DND-41 (cell line): Measurements from ENCODE around the gene C1QTNF1.
A peak's percentile ranks its signal among the peaks of the same experiment; 100 is the strongest.

ENCODE experiments used
- ATAC-seq: fragments of 200-7000 bp; cut with Tn5 transposase; 3 replicates; pipeline ENCODE4 v1.9.1; 2021; ENCODE audit warnings: low read depth; ENCODE audit not compliant: insufficient read depth
- DNase-seq: peaks from one replicate; pipeline ENCODE4 v3.0.0-alpha.2; 2020
- H2AFZ ChIP-seq: 2 replicates; pipeline ENCODE4 v1.6.0; 2012; ENCODE audit warnings: low read depth, low read length
- H3K27ac ChIP-seq: 2 replicates; pipeline ENCODE4 v1.5.1; 2012; ENCODE audit warnings: low read length, inconsistent platforms
- H3K27me3 ChIP-seq: fragments of 200-600 bp; sonication (generic); 2 replicates; pipeline ENCODE4 v1.6.0; 2012; ENCODE audit warnings: low read length, mild to moderate bottlenecking, inconsistent platforms; ENCODE audit not compliant: insufficient read depth, poor library complexity
- H3K36me3 ChIP-seq: 2 replicates; pipeline ENCODE4 v1.5.1; 2012; ENCODE audit warnings: low read length, inconsistent platforms; ENCODE audit not compliant: insufficient read depth
- H3K4me1 ChIP-seq: 2 replicates; pipeline ENCODE4 v1.5.1; 2012; ENCODE audit warnings: mild to moderate bottlenecking, low read length; ENCODE audit not compliant: insufficient read depth
- H3K4me2 ChIP-seq: 2 replicates; pipeline ENCODE4 v1.6.0; 2012; ENCODE audit warnings: mild to moderate bottlenecking, moderate library complexity, low read length, inconsistent platforms; ENCODE audit not compliant: insufficient read depth
- H3K4me3 ChIP-seq, 2 experiments: fragments of 200-600 bp in 1 of 2; shearing (Covaris generic) in 1 of 2; 2 replicates each; pipeline ENCODE4 v1.5.1; 2012 to 2016; ENCODE audit warnings: inconsistent platforms in 2 of 2, low read length in 2 of 2, mild to moderate bottlenecking in 2 of 2, low read depth in 1 of 2, moderate library complexity in 1 of 2
- H3K79me2 ChIP-seq: 2 replicates; pipeline ENCODE4 v1.6.0; 2012; ENCODE audit warnings: low read length, inconsistent platforms; ENCODE audit not compliant: insufficient read depth
- H3K9ac ChIP-seq: 2 replicates; pipeline ENCODE4 v1.6.0; 2012; ENCODE audit warnings: low read depth, mild to moderate bottlenecking, inconsistent platforms, low read length, moderate library complexity
- H3K9me3 ChIP-seq: 2 replicates; pipeline ENCODE4 v1.5.1; 2012; ENCODE audit warnings: low read length, moderate library complexity, mild to moderate bottlenecking, inconsistent platforms; ENCODE audit not compliant: insufficient read depth, severe bottlenecking
- H4K20me1 ChIP-seq: 2 replicates; pipeline ENCODE4 v1.6.0; 2012; ENCODE audit warnings: low read length; ENCODE audit not compliant: insufficient read depth
- EZH2 ChIP-seq: IDR thresholded peaks from 3 replicates; pipeline ENCODE4 v1.6.1; 2012; ENCODE audit warnings: borderline replicate concordance, low read depth, mild to moderate bottlenecking, moderate library complexity, low read length, inconsistent platforms; ENCODE audit not compliant: severe bottlenecking
- TF ChIP-seq, protein P1 (sequence below): IDR thresholded peaks from 2 replicates; pipeline ENCODE4 v1.5.1; 2012; ENCODE audit warnings: borderline replicate concordance, low read length, moderate library complexity, mild to moderate bottlenecking; ENCODE audit not compliant: poor library complexity, severe bottlenecking; ENCODE audit errors: extremely low read depth

C1QTNF1 gene

DNA sequence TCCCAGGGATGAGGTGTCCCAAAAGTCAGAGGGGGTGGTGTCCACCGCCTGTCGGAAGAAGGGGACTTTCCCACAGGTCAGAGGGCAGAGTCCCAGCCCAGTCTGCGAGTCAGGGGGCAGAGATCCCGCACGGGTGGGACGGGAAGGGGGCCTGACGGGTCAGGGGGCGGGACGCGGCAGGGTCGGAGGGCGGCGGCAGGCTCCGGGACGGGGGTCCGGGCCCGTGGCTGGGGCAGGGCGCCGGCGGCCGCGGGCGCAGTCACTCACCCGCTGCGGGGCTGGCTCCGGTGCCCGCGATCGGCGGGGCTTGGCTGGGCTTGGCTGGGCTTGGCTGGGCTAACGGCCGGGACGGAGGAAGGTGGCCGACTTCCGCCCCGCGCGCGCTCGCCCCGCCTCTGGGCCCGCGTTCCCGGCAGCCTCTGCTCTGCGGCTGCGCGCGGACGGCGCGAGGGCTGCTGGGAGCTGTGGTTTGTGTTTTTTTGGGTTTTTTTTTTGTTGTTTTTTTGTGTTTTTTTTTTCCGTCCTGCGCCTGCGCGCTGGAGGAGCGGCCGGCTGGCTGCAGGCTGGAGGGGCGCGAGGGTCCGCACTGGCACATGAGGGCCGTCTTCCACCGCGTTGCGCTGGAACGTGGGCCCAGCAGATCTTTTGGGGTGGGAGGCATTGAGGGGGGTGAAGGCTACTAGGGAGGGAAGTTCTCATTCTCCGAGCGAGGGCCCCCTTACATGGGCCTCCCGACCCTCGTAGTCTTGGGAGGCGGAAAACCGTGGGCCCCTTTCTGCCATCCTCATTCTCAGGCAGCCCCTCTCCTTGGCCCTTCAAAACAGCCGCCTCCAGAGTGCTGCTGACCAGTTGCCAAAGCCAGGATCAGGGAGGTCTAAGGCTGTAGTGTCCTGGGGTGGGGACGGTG lies 14.3 kb upstream of the C1QTNF1 start, which contains the start of gene CANT1:
CANT1 (minus strand) TSS at position 368 of the 907 bp plus-strand sequence. CDS start 12,142 bp downstream, outside the sequence.
- peak; percentile 86 for DNase-seq
- Histone ChIP-seq H3K4me3 (peak within 1 kb of the TSS; percentile 99 to 100), H3K27ac (peak within 1 kb of the TSS; percentile 95), H3K36me3 (peaks cover 19% of the 10 kb centered on the region), H3K27me3 (no peaks in the 10 kb centered on the region), H4K20me1 (peaks cover 40% of the 10 kb centered on the region), H3K79me2 (peaks cover 52% of the 10 kb centered on the region), H3K4me2 (peak within 1 kb of the TSS; percentile 90), H3K4me1 (peaks cover 47% of the 10 kb centered on the region), H2AFZ (peak within 1 kb of the TSS; percentile 96), H3K9me3 (peaks cover 10% of the 10 kb centered on the region), H3K9ac (peak within 1 kb of the TSS; percentile 97)
- peak; percentile 90 for ATAC-seq
- TF ChIP-seq EZH2 = no peak

DNA sequence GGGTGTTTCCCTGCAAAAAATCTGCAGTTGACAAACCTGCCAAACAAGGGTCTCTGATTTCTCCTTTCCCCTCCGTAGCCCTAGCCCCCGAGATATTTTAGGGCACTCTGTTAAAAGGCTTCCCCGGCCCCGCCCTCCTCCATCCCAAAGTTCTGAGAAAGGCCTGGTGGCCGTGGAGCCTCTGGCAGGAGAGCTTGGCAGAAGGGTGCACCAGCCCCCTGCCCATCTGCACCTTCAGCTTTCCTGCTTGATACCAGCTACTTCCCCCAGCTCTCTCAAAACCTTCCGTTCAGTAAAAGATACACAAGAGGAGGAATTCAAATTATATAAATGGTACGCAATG lies 13.7 kb upstream of the C1QTNF1 start:
- Histone ChIP-seq H3K4me2 (peak overlapping the region; percentile 90), H3K9me3 (peaks cover 16% of the 10 kb centered on the region), H3K27me3 (no peaks in the 10 kb centered on the region), H3K27ac (peak overlapping the region; percentile 95), H3K4me3 (peak overlapping the region; percentile 99 to 100; a peak in 3 of 4 replicates), H4K20me1 (peaks cover 38% of the 10 kb centered on the region), H3K4me1 (peaks cover 45% of the 10 kb centered on the region), H3K79me2 (peaks cover 49% of the 10 kb centered on the region), H2AFZ (peak overlapping the region; percentile 96), H3K9ac (peak overlapping the region; percentile 97), H3K36me3 (peaks cover 19% of the 10 kb centered on the region)
- TF ChIP-seq EZH2 = no peak
- TF ChIP-seq, protein P1, sequence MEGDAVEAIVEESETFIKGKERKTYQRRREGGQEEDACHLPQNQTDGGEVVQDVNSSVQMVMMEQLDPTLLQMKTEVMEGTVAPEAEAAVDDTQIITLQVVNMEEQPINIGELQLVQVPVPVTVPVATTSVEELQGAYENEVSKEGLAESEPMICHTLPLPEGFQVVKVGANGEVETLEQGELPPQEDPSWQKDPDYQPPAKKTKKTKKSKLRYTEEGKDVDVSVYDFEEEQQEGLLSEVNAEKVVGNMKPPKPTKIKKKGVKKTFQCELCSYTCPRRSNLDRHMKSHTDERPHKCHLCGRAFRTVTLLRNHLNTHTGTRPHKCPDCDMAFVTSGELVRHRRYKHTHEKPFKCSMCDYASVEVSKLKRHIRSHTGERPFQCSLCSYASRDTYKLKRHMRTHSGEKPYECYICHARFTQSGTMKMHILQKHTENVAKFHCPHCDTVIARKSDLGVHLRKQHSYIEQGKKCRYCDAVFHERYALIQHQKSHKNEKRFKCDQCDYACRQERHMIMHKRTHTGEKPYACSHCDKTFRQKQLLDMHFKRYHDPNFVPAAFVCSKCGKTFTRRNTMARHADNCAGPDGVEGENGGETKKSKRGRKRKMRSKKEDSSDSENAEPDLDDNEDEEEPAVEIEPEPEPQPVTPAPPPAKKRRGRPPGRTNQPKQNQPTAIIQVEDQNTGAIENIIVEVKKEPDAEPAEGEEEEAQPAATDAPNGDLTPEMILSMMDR = no peak
- DNase-seq = no peak
- no peak for ATAC-seq

DNA sequence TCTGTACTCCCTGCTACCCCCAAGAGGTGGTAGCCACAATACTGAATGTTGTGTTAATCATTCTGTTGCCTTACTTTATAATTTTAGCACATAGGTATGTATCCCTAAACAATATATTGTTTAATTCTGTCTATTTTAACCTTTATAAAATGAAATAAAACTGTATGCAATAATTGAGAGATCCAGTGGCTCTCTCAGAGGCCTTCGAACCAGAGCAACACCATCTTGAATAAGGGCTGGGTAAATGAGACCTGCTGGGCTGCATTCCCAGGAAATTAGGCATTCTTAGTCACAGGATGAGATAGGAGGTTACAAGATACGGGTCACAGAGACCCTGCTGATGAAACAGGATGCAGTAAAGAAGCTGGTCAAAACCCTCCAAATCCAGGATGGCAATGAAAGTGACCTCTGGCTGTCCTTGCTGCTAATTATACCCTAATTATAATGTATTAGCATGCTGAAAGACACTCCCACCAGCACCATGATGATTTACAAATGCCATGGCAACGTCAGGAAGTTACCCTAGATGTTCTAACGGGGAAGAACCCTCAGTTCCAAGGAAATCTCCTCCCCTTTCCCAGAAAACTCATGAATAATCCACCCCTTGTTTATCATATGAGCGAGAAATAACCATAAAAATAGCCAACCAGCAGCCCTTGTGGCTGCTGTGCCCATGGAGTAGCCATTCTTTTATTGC lies 12.4 kb upstream of the C1QTNF1 start:
- peaks cover 36% of the 10 kb centered on the region for H3K79me2 ChIP-seq
- H3K9ac ChIP-seq = no peak overlapping the region
- H2AFZ ChIP-seq = no peak overlapping the region

More for the DNA sequence above, 12.4 kb upstream of the C1QTNF1 start:
- no peak overlapping the region for H3K4me3 ChIP-seq
- peaks cover 19% of the 10 kb centered on the region for H3K36me3 ChIP-seq
- H3K9me3 ChIP-seq = peaks cover 18% of the 10 kb centered on the region
- no peak for TF ChIP-seq EZH2
- TF ChIP-seq, protein P1 = no peak
- no peak overlapping the region for H3K4me2 ChIP-seq
- no peak for DNase-seq
- peaks cover 25% of the 10 kb centered on the region for H4K20me1 ChIP-seq
- no peak for ATAC-seq
- H3K4me1 ChIP-seq = peaks cover 33% of the 10 kb centered on the region
- no peaks in the 10 kb centered on the region for H3K27me3 ChIP-seq
- no peak overlapping the region for H3K27ac ChIP-seq
